HepG2 (cell line): ENCODE measurements around the gene C16orf95. TPM values are rescaled to one million over a fixed set of nuclear protein-coding genes. Genes with fewer than 3 reads are reported as not detected.
A peak's percentile ranks its signal among the peaks of the same experiment; 100 is the strongest.

Source experiments
- MIER2 ChIP-seq: IDR thresholded peaks from 2 replicates; pipeline ENCODE4 v1.6.1; 2016; ENCODE audit warnings: missing biosample characterization, missing genetic modification reagents
- NFE2 ChIP-seq: sonication (generic); formaldehyde crosslinking; IDR thresholded peaks from 2 replicates; pipeline ENCODE4 v1.4.0; 2020; ENCODE audit warnings: missing genetic modification reagents
- SAP130 ChIP-seq: IDR thresholded peaks from 2 replicates; pipeline ENCODE4 v1.6.1; 2016; ENCODE audit warnings: low read depth
- SMAD9 ChIP-seq: sonication (generic); formaldehyde crosslinking; IDR thresholded peaks from 2 replicates; pipeline ENCODE4 v1.5.1; 2020; ENCODE audit warnings: mild to moderate bottlenecking, missing genetic modification reagents
- SOX6 ChIP-seq, 2 experiments: fragments of 450-650 bp in 1 of 2; sonication (generic) in 1 of 2; formaldehyde crosslinking in 1 of 2; IDR thresholded peaks; 2 replicates each; pipeline versions ENCODE4 v1.4.0 to v1.6.1; 2017 to 2020; ENCODE audit warnings: antibody characterized with exemption in 1 of 2, mild to moderate bottlenecking in 1 of 2, missing genetic modification reagents in 1 of 2
- WIZ ChIP-seq: sonication (generic); formaldehyde crosslinking; IDR thresholded peaks from 2 replicates; pipeline ENCODE4 v1.5.1; 2020; ENCODE audit warnings: mild to moderate bottlenecking, missing genetic modification reagents
- YEATS2 ChIP-seq: sonication (generic); formaldehyde crosslinking; IDR thresholded peaks from 2 replicates; pipeline ENCODE4 v1.4.0; 2020; ENCODE audit warnings: missing genetic modification reagents, borderline replicate concordance
- YY1 ChIP-seq: IDR thresholded peaks from 2 replicates; pipeline ENCODE4 v1.6.1; 2011; ENCODE audit warnings: low read length, low read depth, moderate library complexity, mild to moderate bottlenecking; ENCODE audit not compliant: insufficient read depth, insufficient replicate concordance
- ZFYVE20 ChIP-seq: sonication (generic); formaldehyde crosslinking; IDR thresholded peaks from 2 replicates; pipeline ENCODE4 v1.8.0; 2023; ENCODE audit warnings: low read depth, mild to moderate bottlenecking, moderate library complexity, missing genetic modification reagents, borderline replicate concordance
- ZNF607 ChIP-seq: sonication (generic); formaldehyde crosslinking; IDR thresholded peaks from 2 replicates; pipeline ENCODE4 v1.5.1; 2020; ENCODE audit warnings: missing genetic modification reagents, mild to moderate bottlenecking, borderline replicate concordance
- ZNF687 ChIP-seq: sonication (generic); formaldehyde crosslinking; IDR thresholded peaks from 2 replicates; pipeline ENCODE4 v1.5.1; 2020; ENCODE audit warnings: mild to moderate bottlenecking, missing genetic modification reagents, moderate library complexity
- ZNF816 ChIP-seq: sonication (generic); formaldehyde crosslinking; IDR thresholded peaks from 2 replicates; pipeline ENCODE4 v1.8.0; 2022; ENCODE audit warnings: missing genetic modification reagents, mild to moderate bottlenecking, borderline replicate concordance
- polyA plus RNA-seq, 8 experiments: library from polyadenylated mRNA; depleted of rRNA in 3 of 8; stranded (reverse) in 7 of 8; unstranded in 1 of 8; fragments of >200 nt; fragmentation: Illumina TruSeq in 4 of 8; extraction: Trizol in 4 of 8; gene quantifications; 2 replicates each; pipeline versions ENCODE4 v1.2.1 to v1.2.3, GENCODE V29; 2011 to 2016; ENCODE audit warnings: low read depth in 4 of 8, missing spikeins in 1 of 8, mixed read lengths in 1 of 8; ENCODE audit not compliant: insufficient read depth in 1 of 8
- total RNA-seq, 5 experiments: library from RNA; depleted of rRNA; stranded (reverse); fragments of >200 nt; fragmentation: Illumina TruSeq; extraction: Trizol; gene quantifications; 2 replicates each; pipeline ENCODE4 v1.2.3, GENCODE V29; 2016; ENCODE audit warnings: low read depth in 1 of 5
- TF ChIP-seq, protein P1 (sequence below): sonication (generic); formaldehyde crosslinking; IDR thresholded peaks from 2 replicates; pipeline ENCODE4 v1.4.0; 2020; ENCODE audit warnings: missing genetic modification reagents
- TF ChIP-seq, protein P2 (sequence below): sonication (generic); formaldehyde crosslinking; conservative IDR thresholded peaks from 2 replicates; pipeline ENCODE4 v1.8.0; 2022; ENCODE audit warnings: missing genetic modification reagents
- TF ChIP-seq, protein P3 (sequence below): sonication (generic); formaldehyde crosslinking; IDR thresholded peaks from 2 replicates; pipeline ENCODE4 v1.5.0; 2020; ENCODE audit warnings: mild to moderate bottlenecking, missing genetic modification reagents

C16orf95 gene
- total and polyA plus RNA-seq, 2 of the 13 experiments (the other 11 are each of a cell fraction or from before 2014, with no cell fraction given): 2.8 to 8.6 TPM

- TF ChIP-seq, protein P1, sequence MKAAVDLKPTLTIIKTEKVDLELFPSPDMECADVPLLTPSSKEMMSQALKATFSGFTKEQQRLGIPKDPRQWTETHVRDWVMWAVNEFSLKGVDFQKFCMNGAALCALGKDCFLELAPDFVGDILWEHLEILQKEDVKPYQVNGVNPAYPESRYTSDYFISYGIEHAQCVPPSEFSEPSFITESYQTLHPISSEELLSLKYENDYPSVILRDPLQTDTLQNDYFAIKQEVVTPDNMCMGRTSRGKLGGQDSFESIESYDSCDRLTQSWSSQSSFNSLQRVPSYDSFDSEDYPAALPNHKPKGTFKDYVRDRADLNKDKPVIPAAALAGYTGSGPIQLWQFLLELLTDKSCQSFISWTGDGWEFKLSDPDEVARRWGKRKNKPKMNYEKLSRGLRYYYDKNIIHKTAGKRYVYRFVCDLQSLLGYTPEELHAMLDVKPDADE (CRISPR knock-in tag): no peak
- TF ChIP-seq, protein P2, sequence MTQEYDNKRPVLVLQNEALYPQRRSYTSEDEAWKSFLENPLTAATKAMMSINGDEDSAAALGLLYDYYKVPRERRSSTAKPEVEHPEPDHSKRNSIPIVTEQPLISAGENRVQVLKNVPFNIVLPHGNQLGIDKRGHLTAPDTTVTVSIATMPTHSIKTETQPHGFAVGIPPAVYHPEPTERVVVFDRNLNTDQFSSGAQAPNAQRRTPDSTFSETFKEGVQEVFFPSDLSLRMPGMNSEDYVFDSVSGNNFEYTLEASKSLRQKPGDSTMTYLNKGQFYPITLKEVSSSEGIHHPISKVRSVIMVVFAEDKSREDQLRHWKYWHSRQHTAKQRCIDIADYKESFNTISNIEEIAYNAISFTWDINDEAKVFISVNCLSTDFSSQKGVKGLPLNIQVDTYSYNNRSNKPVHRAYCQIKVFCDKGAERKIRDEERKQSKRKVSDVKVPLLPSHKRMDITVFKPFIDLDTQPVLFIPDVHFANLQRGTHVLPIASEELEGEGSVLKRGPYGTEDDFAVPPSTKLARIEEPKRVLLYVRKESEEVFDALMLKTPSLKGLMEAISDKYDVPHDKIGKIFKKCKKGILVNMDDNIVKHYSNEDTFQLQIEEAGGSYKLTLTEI (CRISPR knock-in tag): no peak
- TF ChIP-seq YY1: no peak
- TF ChIP-seq, protein P3, sequence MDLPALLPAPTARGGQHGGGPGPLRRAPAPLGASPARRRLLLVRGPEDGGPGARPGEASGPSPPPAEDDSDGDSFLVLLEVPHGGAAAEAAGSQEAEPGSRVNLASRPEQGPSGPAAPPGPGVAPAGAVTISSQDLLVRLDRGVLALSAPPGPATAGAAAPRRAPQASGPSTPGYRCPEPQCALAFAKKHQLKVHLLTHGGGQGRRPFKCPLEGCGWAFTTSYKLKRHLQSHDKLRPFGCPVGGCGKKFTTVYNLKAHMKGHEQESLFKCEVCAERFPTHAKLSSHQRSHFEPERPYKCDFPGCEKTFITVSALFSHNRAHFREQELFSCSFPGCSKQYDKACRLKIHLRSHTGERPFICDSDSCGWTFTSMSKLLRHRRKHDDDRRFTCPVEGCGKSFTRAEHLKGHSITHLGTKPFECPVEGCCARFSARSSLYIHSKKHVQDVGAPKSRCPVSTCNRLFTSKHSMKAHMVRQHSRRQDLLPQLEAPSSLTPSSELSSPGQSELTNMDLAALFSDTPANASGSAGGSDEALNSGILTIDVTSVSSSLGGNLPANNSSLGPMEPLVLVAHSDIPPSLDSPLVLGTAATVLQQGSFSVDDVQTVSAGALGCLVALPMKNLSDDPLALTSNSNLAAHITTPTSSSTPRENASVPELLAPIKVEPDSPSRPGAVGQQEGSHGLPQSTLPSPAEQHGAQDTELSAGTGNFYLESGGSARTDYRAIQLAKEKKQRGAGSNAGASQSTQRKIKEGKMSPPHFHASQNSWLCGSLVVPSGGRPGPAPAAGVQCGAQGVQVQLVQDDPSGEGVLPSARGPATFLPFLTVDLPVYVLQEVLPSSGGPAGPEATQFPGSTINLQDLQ: no peak
- TF ChIP-seq MIER2 (CRISPR knock-in tag): no peak; the same call in 1 of the 2 replicates
- TF ChIP-seq WIZ (CRISPR knock-in tag): no peak
- TF ChIP-seq NFE2 (CRISPR knock-in tag): no peak
- no peak for TF ChIP-seq YEATS2
- TF ChIP-seq ZNF816 (CRISPR knock-in tag): no peak
- no peak for TF ChIP-seq SMAD9 (CRISPR knock-in tag)
- TF ChIP-seq ZFYVE20 (CRISPR knock-in tag): no peak
- 0 out of 2 replicates have a peak, but pooled peaks have one; percentile 30 for TF ChIP-seq ZNF607 (CRISPR knock-in tag)
- no peak for TF ChIP-seq SAP130 (CRISPR knock-in tag)
- TF ChIP-seq ZNF687 (CRISPR knock-in tag): peak; percentile 60
- TF ChIP-seq SOX6 (IDR thresholded peaks at IDR 0.05): no peak
- peak; percentile 21; the same call in 1 of the 2 replicates for TF ChIP-seq SOX6 (CRISPR knock-in tag; IDR thresholded peaks at IDR 0.05)
Measured at GRCh38 chr16:87278191-87279093, 38.8 kb downstream of the C16orf95 start (continued).
